GM18861 (cell line): ENCODE data around the gene GPR31.
"Not testable (repeated sequence)": the region's sequence is repeated elsewhere in the genome, so short reads cannot be mapped to it uniquely, and the experiment has no call there.

Experiments
- ATAC-seq: cut with Tn5 transposase; IDR thresholded peaks from one replicate; pipeline ENCODE4 v1.9.1; 2021; ENCODE audit not compliant: unreplicated experiment

GPR31 gene

GRCh38 chr6:167167699-167168098 lies 9.9 kb upstream of the GPR31 start:
- ATAC-seq = not testable (repeated sequence)

GRCh38 chr6:167165858-167166471 lies 8.2 kb upstream of the GPR31 start:
- ATAC-seq = no peak

GRCh38 chr6:167164261-167164660 lies 6.5 kb upstream of the GPR31 start:
- ATAC-seq = no peak

GRCh38 chr6:167163476-167164011 lies 5.8 kb upstream of the GPR31 start:
- ATAC-seq = no peak

- no peak for ATAC-seq
Observed at GRCh38 chr6:167162591-167162990, 4.8 kb upstream of the GPR31 start.

GRCh38 chr6:167161851-167162467 lies 4.2 kb upstream of the GPR31 start:
- no peak for ATAC-seq

GRCh38 chr6:167157414-167157813 lies 366 bp downstream of the GPR31 start:
- no peak for ATAC-seq

- no peak for ATAC-seq
Observed at GRCh38 chr6:167154895-167155294, 2.9 kb downstream of the GPR31 start.

- no peak for ATAC-seq
Observed at GRCh38 chr6:167154291-167154690, 3.5 kb downstream of the GPR31 start.

- ATAC-seq = peak; percentile 51
Observed at GRCh38 chr6:167153521-167153959, 4.2 kb downstream of the GPR31 start.

GRCh38 chr6:167152862-167153261 lies 4.9 kb downstream of the GPR31 start:
- peak; percentile 42 for ATAC-seq

GRCh38 chr6:167151648-167152047 lies 6.1 kb downstream of the GPR31 start:
- no peak for ATAC-seq

- ATAC-seq = peak; percentile 39
Observed at GRCh38 chr6:167150941-167151549, 6.7 kb downstream of the GPR31 start.

GRCh38 chr6:167148997-167149396 lies 8.8 kb downstream of the GPR31 start:
- ATAC-seq = no peak

GRCh38 chr6:167148021-167148420 lies 9.8 kb downstream of the GPR31 start:
- ATAC-seq = no peak

- ATAC-seq = no peak
Observed at GRCh38 chr6:167146977-167147376, 10.8 kb downstream of the GPR31 start.

- no peak for ATAC-seq
Observed at GRCh38 chr6:167146135-167146534, 11.6 kb downstream of the GPR31 start.

- ATAC-seq = no peak
Observed at GRCh38 chr6:167145461-167145860, 12.3 kb downstream of the GPR31 start.

GRCh38 chr6:167143041-167143440 lies 14.7 kb downstream of the GPR31 start:
- ATAC-seq = no peak

GRCh38 chr6:167142433-167142761 lies 15.4 kb downstream of the GPR31 start:
- ATAC-seq = no peak

- no peak for ATAC-seq
Observed at GRCh38 chr6:167141667-167142432, 15.9 kb downstream of the GPR31 start.
